ENCODE data around the gene TCTN1. TPM values are rescaled to one million over a fixed set of nuclear protein-coding genes. Genes with fewer than 3 reads are reported as not detected.
A peak's percentile ranks its signal among the peaks of the same experiment; 100 is the strongest.

TCTN1 gene
- total RNA-seq, 4 donors from 2014 or later: 28.5 to 71.2 (median 35.1) TPM

- H3K4me3 ChIP-seq: no peak overlapping the region
- DNase-seq: no peak
- WGBS, 2 donors (ENCODE audit: low coverage in 1 of 2): 60 to 65% methylated on average over 3 to 5 of the region's 5 CpGs
- no peaks in the 10 kb centered on the region for H3K36me3 ChIP-seq
- in situ Hi-C loops (cut with MboI; ENCODE audit: low pct_ligation_motif_present in 1 of 4, low pct_unique_long_range_greater_than_20kb in 1 of 4, low sequenced_read_pairs in 3 of 4) (no loop called here), intact Hi-C loops (cut with DNase I; ENCODE audit: low total_unique reads) (loop anchor here (2.0 kb wide), 1 partner anchor 519 kb away; no protein-coding TSS in a partner anchor)
- peaks cover 0 to 7% (median 0%) of the 10 kb centered on the region in 4 donors for H3K4me1 ChIP-seq
- H3K9me3 ChIP-seq: no peaks in the 10 kb centered on the region
- H3K27me3 ChIP-seq: no peaks in the 10 kb centered on the region
- H3K27ac ChIP-seq: peak overlapping the region in 1 of 4 donors; percentile 0
- no peak for TF ChIP-seq CTCF (IDR thresholded peaks at IDR 0.05)
- TF ChIP-seq EP300 (IDR thresholded peaks at IDR 0.05; ENCODE audit: low read depth): no peak
- TF ChIP-seq POLR2A (IDR thresholded peaks at IDR 0.05): no peak
- TF ChIP-seq POLR2AphosphoS5 (IDR thresholded peaks at IDR 0.05): no peak
Observed at GRCh38 chr12:110677206-110677911, 63.4 kb downstream of the TCTN1 start.

GRCh38 chr12:110677982-110678381, 64.1 kb downstream of the TCTN1 start:
- H3K27me3 ChIP-seq: no peaks in the 10 kb centered on the region
- WGBS, 2 donors (ENCODE audit: low coverage in 1 of 2): 81 to 100% methylated on average over 1 to 4 of the region's 4 CpGs
- TF ChIP-seq CTCF (IDR thresholded peaks at IDR 0.05) (no peak), POLR2AphosphoS5 (IDR thresholded peaks at IDR 0.05) (no peak), EP300 (IDR thresholded peaks at IDR 0.05; ENCODE audit: low read depth) (no peak), POLR2A (IDR thresholded peaks at IDR 0.05) (no peak)
- DNase-seq: no peak
- H3K4me1 ChIP-seq: peaks cover 0 to 7% (median 0%) of the 10 kb centered on the region in 4 donors
- intact Hi-C loops (cut with DNase I; ENCODE audit: low total_unique reads) (loop anchor here (2.0 kb wide), 1 partner anchor 519 kb away; no protein-coding TSS in a partner anchor), in situ Hi-C loops (cut with MboI; ENCODE audit: low pct_ligation_motif_present in 1 of 4, low pct_unique_long_range_greater_than_20kb in 1 of 4, low sequenced_read_pairs in 3 of 4) (no loop called here)
- H3K36me3 ChIP-seq: no peaks in the 10 kb centered on the region
- H3K27ac ChIP-seq: peak overlapping the region in 1 of 4 donors; percentile 0
- no peak overlapping the region for H3K4me3 ChIP-seq
- H3K9me3 ChIP-seq: no peaks in the 10 kb centered on the region

- in situ Hi-C loops (cut with MboI; ENCODE audit: low pct_ligation_motif_present in 1 of 4, low pct_unique_long_range_greater_than_20kb in 1 of 4, low sequenced_read_pairs in 3 of 4) (no loop called here), intact Hi-C loops (cut with DNase I; ENCODE audit: low total_unique reads) (no loop called here)
- no peaks in the 10 kb centered on the region for H3K9me3 ChIP-seq
- H3K27me3 ChIP-seq: no peaks in the 10 kb centered on the region
- peaks cover 0 to 7% (median 0%) of the 10 kb centered on the region in 4 donors for H3K4me1 ChIP-seq
- no peak overlapping the region for H3K27ac ChIP-seq
- DNase-seq: no peak
- no peaks in the 10 kb centered on the region for H3K36me3 ChIP-seq
- WGBS, 2 donors (ENCODE audit: low coverage in 1 of 2): 94% methylated on average over 12 of the region's 12 CpGs; no CpG with 5 or more reads in 1 of the 2 donors
- no peak overlapping the region for H3K4me3 ChIP-seq
- TF ChIP-seq EP300 (IDR thresholded peaks at IDR 0.05; ENCODE audit: low read depth): no peak
Observed at GRCh38 chr12:110679201-110679600, 65.3 kb downstream of the TCTN1 start.

- H3K4me3 ChIP-seq: no peak overlapping the region
- no peaks in the 10 kb centered on the region for H3K27me3 ChIP-seq
- no peak overlapping the region for H3K27ac ChIP-seq
- intact Hi-C loops (cut with DNase I; ENCODE audit: low total_unique reads) (no loop called here), in situ Hi-C loops (cut with MboI; ENCODE audit: low pct_ligation_motif_present in 1 of 4, low pct_unique_long_range_greater_than_20kb in 1 of 4, low sequenced_read_pairs in 3 of 4) (loop anchor here in 1 of 4 donors (5.0 kb wide), 1 partner anchor 63 kb away; no protein-coding TSS in a partner anchor)
- no peaks in the 10 kb centered on the region for H3K9me3 ChIP-seq
- no peak for DNase-seq
- H3K36me3 ChIP-seq: no peaks in the 10 kb centered on the region
- no peak for TF ChIP-seq POLR2AphosphoS5 (IDR thresholded peaks at IDR 0.05)
- TF ChIP-seq CTCF (IDR thresholded peaks at IDR 0.05): no peak
- no peak for TF ChIP-seq EP300 (IDR thresholded peaks at IDR 0.05; ENCODE audit: low read depth)
- no peak for TF ChIP-seq POLR2A (IDR thresholded peaks at IDR 0.05)
- peaks cover 0 to 7% (median 0%) of the 10 kb centered on the region in 4 donors for H3K4me1 ChIP-seq
- 75% methylated on average over 1 of the region's 1 CpG; no CpG with 5 or more reads in 1 of the 2 donors for WGBS, 2 donors (ENCODE audit: low coverage in 1 of 2)
Observed at GRCh38 chr12:110680032-110680431, 66.1 kb downstream of the TCTN1 start.
